ENCODE measurements around the gene RABGAP1L.

DNA sequence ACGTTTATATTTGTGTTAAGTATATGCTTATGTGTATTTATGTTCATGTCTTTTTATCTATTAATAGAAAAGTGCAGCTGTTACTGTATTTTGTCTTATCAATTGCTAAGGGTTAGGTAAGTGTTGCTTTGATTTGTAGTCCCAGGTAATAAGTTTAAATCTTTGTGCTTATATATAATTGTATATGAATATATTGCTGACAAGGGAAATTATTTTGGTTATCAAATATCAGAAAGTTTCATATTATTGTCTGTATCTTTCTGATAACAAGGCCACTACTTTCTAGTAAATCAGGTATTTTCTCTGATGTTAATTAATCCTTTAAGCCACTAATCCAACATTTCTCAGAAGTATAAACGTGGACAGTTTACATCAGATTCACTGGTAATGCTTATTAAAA is 309.7 kb downstream of the RABGAP1L start:
- TF ChIP-seq SPI1 (IDR thresholded peaks at IDR 0.05; ENCODE audit: low read depth, low read length) (no peak), POLR2A (IDR thresholded peaks at IDR 0.05; ENCODE audit: low read depth, low read length) (no peak)
